HEK293T (cell line): Measurements from ENCODE around the gene BCOR.

Source experiments
- ARNT ChIP-seq: fragments of 450-650 bp; IDR thresholded peaks from 2 replicates; pipeline ENCODE4 v1.6.1; 2017; ENCODE audit warnings: mild to moderate bottlenecking
- BHLHE40 ChIP-seq: fragments of 450-650 bp; IDR thresholded peaks from 2 replicates; pipeline ENCODE4 v1.6.1; 2016; ENCODE audit warnings: mild to moderate bottlenecking, moderate library complexity, borderline replicate concordance
- CTBP1 ChIP-seq: fragments of 450-650 bp; IDR thresholded peaks from 2 replicates; pipeline ENCODE4 v1.6.1; 2016; ENCODE audit warnings: borderline replicate concordance
- ELF4 ChIP-seq: fragments of 450-650 bp; IDR thresholded peaks from 2 replicates; pipeline ENCODE4 v1.6.1; 2017; ENCODE audit warnings: antibody characterized with exemption
- FOXA1 ChIP-seq: fragments of 450-650 bp; IDR thresholded peaks from 2 replicates; pipeline ENCODE4 v1.6.1; 2016; ENCODE audit warnings: mild to moderate bottlenecking
- FOXK2 ChIP-seq: fragments of 450-650 bp; IDR thresholded peaks from 2 replicates; pipeline ENCODE4 v1.6.1; 2016; ENCODE audit warnings: mild to moderate bottlenecking
- FOXM1 ChIP-seq: fragments of 450-650 bp; IDR thresholded peaks from 2 replicates; pipeline ENCODE4 v1.6.1; 2017; ENCODE audit warnings: mild to moderate bottlenecking, borderline replicate concordance
- HDGF ChIP-seq: fragments of 450-650 bp; IDR thresholded peaks from 2 replicates; pipeline ENCODE4 v1.6.1; 2017; ENCODE audit warnings: antibody characterized with exemption, borderline replicate concordance
- LEF1 ChIP-seq: fragments of 450-650 bp; IDR thresholded peaks from 2 replicates; pipeline ENCODE4 v1.6.1; 2017; ENCODE audit warnings: mild to moderate bottlenecking, borderline replicate concordance
- NFRKB ChIP-seq: fragments of 450-650 bp; IDR thresholded peaks from 2 replicates; pipeline ENCODE4 v1.6.1; 2016; ENCODE audit warnings: mild to moderate bottlenecking, moderate library complexity
- SP1 ChIP-seq: fragments of 450-650 bp; IDR thresholded peaks from 2 replicates; pipeline ENCODE4 v1.6.1; 2017
- TF ChIP-seq, protein P1 (sequence below): fragments of 450-650 bp; IDR thresholded peaks from 2 replicates; pipeline ENCODE4 v1.6.1; 2016

DNA sequence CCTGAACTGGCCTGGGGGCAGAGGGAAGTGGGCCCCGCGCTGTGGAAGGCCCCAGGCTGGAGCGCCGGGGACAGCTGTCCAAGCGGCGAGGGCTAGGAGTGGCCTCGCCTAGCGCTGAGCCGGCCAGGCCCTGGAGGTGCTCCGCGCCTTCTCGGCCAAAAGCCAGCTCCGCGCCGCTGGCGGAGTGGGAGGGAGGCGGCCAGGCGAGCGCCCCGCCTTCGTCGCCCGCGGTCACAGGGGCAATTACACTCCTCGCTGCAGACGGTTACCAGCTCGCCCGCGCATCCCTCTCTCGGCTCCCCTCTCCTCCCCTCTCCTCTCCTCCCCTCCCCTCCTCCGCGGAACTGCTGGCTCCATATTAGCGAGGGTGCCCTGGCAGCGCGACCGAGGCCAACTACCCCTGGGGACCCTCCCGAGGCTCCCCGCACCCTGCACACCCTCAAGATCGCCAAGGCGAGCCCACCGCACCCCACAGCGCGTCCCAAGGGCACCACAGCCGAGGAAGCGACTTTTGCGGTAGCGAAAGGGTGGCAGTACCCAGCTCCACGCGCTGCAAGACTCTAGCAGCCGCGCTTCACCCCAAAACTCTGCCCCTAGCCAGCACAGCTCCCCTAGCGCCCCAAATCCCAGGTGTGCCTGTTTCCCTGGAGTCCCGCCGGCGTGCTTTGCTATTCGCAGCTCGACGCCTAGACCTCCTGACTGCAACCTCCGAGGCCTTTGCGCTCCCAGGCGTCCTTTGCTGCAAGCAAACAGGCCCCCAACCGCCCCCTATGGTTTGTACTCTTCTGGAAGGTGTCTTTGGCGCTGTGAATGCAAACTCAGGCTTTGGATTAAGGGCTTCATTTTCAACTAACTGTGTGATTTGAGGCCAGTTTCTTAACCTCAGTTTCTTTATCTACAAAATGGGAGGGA lies 91.4 kb downstream of the BCOR start:
- TF ChIP-seq BHLHE40 (no peak), NFRKB (no peak), FOXK2 (no peak), FOXA1 (no peak), ELF4 (no peak), HDGF (no peak), ARNT (no peak), CTBP1 (no peak), FOXM1 (no peak), SP1 (no peak), LEF1 (no peak)
- TF ChIP-seq, protein P1, sequence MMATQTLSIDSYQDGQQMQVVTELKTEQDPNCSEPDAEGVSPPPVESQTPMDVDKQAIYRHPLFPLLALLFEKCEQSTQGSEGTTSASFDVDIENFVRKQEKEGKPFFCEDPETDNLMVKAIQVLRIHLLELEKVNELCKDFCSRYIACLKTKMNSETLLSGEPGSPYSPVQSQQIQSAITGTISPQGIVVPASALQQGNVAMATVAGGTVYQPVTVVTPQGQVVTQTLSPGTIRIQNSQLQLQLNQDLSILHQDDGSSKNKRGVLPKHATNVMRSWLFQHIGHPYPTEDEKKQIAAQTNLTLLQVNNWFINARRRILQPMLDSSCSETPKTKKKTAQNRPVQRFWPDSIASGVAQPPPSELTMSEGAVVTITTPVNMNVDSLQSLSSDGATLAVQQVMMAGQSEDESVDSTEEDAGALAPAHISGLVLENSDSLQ: no peak
